T47D (cell line): Measurements from ENCODE around the gene MYO1D.
"Not testable (repeated sequence)": the region's sequence is repeated elsewhere in the genome, so short reads cannot be mapped to it uniquely, and the experiment has no call there.

Source experiments
- DNase-seq, 2 experiments: peaks; one replicate each; pipeline versions ENCODE4 v3.0.0 to v3.0.0-alpha.2; 2011 to 2012; ENCODE audit warnings: low read depth in 1 of 2, low spot score in 1 of 2
- JUND ChIP-seq: IDR thresholded peaks from 2 replicates; pipeline ENCODE4 v1.6.1; 2012; ENCODE audit warnings: low read depth
- in situ Hi-C: cut with HindIII; loops from 2 replicates; pipeline ENCODE4 v1.10.0; 2016; ENCODE audit warnings: low sequenced_read_pairs, low pct_unique_long_range_greater_than_20kb

Gene MYO1D

DNA sequence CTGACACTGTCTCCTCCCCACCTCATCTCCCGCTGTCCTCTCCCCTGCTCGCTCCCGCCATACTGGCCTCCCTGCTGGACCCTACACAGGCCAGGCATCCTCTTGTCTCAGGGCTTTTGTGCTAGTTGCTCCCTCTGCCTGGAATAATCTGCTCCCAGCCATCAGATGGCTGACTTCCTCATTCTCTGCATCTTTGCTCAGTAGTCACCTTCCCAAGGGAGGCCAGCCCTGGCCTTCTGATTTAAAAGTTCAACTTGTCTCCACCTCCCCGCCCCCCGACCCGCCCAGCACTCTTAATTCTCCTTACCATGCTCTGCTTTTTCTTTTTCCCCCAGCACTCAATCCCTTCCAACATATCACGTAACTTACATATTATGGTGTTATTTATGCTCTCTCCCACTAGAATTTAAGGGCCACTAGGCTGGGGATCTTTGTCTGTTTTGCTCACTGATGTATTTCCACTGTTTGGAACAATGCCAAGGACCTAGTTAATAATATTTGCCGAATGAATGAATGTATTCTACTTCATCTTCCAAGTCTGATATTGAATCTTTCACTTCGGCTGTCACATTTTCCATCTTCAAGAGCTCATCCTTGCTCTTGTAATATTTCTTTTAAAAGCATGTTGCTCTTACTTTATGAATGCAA is 211.9 kb downstream of the MYO1D start:
- in situ Hi-C loops: no loop called here
- peak in 1 of 2 experiments; percentile 18 for DNase-seq
- TF ChIP-seq JUND: no peak

DNA sequence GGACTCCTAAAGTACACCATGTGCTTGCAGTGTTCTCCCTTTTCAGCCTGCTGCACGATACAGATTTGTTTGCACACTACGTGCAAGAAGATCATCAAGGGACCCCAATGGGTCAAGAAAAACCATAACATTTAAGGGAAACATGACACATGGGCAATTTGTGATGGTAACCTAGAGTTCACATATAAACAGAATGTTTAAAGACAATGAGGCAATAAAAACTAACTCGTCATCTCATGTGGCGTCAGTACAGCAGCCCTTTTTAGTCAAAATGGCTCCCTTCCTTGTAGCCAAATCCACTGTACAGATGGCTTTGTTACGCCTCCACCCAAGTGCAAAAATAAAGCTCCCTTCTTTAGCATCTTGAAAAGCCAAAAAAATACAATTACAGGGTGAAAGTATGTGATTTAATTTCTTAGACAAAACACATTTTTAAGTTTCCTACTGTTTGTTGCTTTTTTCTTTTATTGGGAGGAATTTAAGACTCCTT is 216.4 kb downstream of the MYO1D start:
- DNase-seq: no peak
- no peak for TF ChIP-seq JUND
- in situ Hi-C loops: no loop called here

DNA sequence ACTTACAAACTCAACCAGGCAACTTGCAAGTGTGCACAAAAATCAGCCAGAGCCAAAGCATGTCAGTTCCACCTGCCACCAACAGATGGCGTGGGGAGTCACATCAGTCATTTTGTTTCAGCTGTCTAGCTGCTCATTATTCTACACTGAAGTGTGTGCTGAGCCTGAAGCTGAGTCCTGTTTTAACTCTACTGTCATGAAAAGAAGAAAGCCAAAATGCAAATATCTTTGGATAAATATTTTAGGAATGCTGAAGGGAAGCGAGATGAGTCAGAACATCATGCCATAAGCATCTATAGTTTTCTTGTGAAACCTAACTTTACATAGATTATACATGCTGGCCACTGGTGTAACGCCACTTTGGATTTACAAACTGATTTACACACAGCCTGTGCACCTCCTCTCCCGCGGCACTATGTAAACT is 217.5 kb downstream of the MYO1D start:
- peak; percentile 79 to 83 for DNase-seq
- in situ Hi-C loops: no loop called here
- TF ChIP-seq JUND: no peak

DNA sequence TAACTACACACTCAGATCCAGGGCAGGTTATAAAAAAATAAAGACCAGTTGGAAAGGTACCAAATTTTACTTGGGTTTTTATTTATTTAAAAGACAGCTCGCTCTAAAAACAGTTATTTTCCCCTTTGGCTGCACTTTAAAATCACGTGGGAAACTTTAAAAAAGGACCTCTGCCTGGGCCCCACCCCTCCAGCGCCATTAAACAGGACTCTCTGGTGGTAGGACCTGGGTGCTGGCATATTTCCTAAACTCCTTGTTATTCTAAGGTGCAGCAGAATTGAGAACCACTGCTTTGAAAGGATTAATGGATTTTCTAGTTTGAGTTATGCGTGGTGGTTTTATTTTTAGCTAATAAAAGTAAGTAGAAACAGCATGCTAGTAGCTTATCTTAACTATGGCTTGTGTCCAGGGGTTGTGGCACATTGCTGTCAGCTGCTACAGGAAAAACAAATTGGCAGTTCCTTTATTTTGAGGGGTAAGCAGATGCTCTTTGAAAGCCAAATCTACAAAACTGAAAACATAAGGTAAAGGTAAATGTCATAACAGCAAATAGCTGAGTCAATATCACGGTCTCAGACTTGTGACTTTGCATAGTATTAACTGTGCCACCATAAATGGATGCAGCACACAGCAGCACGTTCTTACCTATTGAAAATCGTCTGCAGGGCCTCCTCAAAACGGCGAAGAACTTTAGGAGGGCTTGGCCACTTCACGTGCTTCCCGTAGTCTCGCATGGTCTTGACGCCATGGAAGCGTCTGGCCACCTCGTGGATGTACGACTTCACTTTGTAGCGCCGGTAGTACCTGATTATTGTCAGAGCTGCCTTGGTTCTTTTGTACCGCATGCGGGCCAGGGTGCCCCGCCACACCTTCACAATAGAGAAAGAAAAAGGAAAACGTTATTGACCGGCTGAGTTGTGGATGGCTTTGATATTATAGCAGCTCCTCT is 218.2 kb downstream of the MYO1D start:
- TF ChIP-seq JUND: no peak
- no peak for DNase-seq
- in situ Hi-C loops: no loop called here

DNA sequence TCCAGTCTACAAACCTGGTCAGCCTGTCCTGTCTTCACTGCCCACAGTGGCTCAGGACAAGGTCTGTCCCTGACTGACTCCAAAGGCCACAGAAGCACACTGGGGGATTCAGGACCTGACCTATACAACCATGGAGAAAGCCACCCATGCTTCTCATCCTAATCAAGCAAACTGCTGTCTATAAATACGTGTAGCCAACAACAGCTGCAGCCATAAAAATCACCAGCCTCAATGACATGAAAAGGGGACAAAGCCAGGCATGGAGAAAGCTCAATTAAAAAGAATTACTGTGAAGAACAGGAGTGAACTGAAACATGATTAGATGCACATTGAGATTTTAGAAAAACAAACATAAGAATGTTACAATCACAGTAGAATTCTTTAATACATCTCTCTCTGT is 220.0 kb downstream of the MYO1D start:
- TF ChIP-seq JUND: no peak
- DNase-seq: no peak
- in situ Hi-C loops: no loop called here

DNA sequence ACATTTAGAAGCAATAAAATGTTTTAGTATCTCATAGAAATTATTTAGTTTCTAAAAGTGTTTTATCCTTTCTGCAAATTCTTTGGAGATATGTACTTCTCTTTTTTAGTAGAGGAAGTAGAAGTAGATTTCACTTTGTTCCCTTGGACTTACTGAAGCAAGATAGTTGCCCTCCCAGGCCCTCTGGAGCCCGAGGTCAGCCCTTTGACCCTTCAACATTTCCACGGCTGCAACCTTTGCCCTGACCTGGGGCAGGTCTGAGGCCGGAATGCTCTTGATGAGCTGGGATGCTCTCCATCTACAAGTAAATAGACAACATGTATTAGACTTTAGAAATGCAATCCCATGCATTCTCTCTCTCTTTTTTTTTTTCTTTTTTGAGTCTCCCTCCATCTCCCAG is 222.6 kb downstream of the MYO1D start:
- no peak for TF ChIP-seq JUND
- no peak for DNase-seq
- in situ Hi-C loops: no loop called here

- DNase-seq: no peak
- in situ Hi-C loops: no loop called here
- no peak for TF ChIP-seq JUND
Measured at GRCh38 chr17:32651084-32651483, 225.8 kb downstream of the MYO1D start.

DNA sequence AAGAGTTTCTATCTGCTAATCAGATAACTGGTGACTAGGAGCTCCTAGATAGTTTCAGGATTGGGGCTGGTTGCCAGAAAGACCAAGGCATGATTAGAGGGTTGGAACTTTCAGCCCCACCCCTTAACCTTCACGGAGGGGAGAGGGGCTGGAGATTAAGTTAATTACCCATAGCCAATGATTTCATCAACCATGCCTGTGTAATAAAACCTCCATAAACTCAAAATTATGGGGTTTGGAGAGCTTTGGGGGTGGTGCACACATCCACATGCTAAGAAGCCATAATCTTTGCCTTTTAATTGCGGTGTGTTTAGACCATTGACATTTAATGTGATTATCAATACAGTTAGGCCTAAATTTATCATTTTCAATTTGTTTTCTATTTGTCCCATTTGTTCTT is 228.5 kb downstream of the MYO1D start:
- in situ Hi-C loops: no loop called here
- no peak for TF ChIP-seq JUND
- DNase-seq: no peak

GRCh38 chr17:32646941-32647340 is 230.0 kb downstream of the MYO1D start:
- in situ Hi-C loops: no loop called here
- no peak for TF ChIP-seq JUND
- DNase-seq: no peak

DNA sequence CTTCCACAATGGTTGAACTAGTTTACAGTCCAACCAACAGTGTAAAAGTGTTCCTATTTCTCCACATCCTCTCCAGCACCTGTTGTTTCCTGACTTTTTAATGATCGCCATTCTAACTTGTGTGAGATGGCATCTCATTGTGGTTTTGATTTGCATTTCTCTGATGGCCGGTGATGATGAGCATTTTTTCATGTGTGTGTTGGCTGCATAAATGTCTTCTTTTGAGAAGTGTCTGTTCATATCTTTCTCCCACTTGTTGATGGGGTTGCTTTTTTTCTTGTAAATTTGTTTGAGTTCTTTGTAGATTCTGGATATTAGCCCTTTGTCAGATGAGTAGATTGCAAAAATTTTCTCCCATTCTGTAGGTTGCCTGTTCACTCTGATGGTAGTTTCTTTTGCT is 235.4 kb downstream of the MYO1D start:
- DNase-seq, in situ Hi-C loops: not testable (repeated sequence)

GRCh38 chr17:32636598-32637218 is 240.2 kb downstream of the MYO1D start:
- no peak for TF ChIP-seq JUND
- in situ Hi-C loops: no loop called here
- DNase-seq: no peak

DNA sequence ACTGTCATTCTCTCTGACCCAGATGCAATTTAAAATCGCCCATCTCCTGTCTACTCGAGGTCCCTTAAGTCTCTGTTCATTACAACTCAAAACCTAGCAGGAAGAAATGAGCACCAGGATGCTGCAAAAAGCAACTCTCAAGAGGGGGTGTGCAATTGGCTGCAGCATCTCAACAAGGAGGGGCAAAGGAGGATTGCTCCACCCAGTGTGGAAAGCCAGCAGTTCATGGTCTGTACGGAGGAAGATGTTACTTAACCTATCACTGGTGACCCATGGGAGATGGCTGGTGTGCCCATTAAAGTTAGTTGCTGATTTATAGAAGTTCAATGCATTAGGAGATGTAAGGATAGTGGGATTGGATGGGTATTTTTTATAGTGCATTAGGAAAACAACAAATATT is 242.8 kb downstream of the MYO1D start:
- in situ Hi-C loops: no loop called here
- no peak for TF ChIP-seq JUND
- DNase-seq: no peak
